NCI-H146 (cell line): Measurements from ENCODE around the gene RTN1.

Source experiments
- DNase-seq: peaks from one replicate; lab custom pipeline; 2025; lab: John Stamatoyannopoulos, UW

The RTN1 gene

GRCh38 chr14:59870277-59871165 lies at the start of gene RTN1:
Gene RTN1, minus strand, starts transcription at chr14:59870776. Its CDS starts 146 bp downstream, at chr14:59870630.
- DNase-seq = peak; percentile 57

GRCh38 chr14:59920378-59920683 lies 49.8 kb upstream of the RTN1 start:
- DNase-seq = no peak

GRCh38 chr14:59919570-59920377 lies 49.2 kb upstream of the RTN1 start, which contains the start of gene LRRC9:
Gene LRRC9, plus strand, starts transcription at chr14:59920144.
- peak; percentile 90 for DNase-seq

- peak; percentile 12 for DNase-seq
Measured at GRCh38 chr14:59918824-59919569, 48.4 kb upstream of the RTN1 start.

GRCh38 chr14:59913187-59913586 lies 42.6 kb upstream of the RTN1 start:
- no peak for DNase-seq

- DNase-seq = no peak
Measured at GRCh38 chr14:59912443-59912842, 41.9 kb upstream of the RTN1 start.

GRCh38 chr14:59905188-59905587 lies 34.6 kb upstream of the RTN1 start:
- DNase-seq = no peak

GRCh38 chr14:59904184-59904583 lies 33.6 kb upstream of the RTN1 start:
- no peak for DNase-seq

- DNase-seq = no peak
Measured at GRCh38 chr14:59900556-59900955, 30.0 kb upstream of the RTN1 start.

- DNase-seq = peak; percentile 46
Measured at GRCh38 chr14:59897757-59898383, 27.3 kb upstream of the RTN1 start.

GRCh38 chr14:59895721-59896120 lies 25.1 kb upstream of the RTN1 start:
- no peak for DNase-seq

- no peak for DNase-seq
Measured at GRCh38 chr14:59890676-59891075, 20.1 kb upstream of the RTN1 start.

GRCh38 chr14:59882957-59883356 lies 12.4 kb upstream of the RTN1 start:
- DNase-seq = no peak

GRCh38 chr14:59871166-59871495 lies 555 bp upstream of the RTN1 start:
- DNase-seq = no peak

- DNase-seq = peak; percentile 2
Measured at GRCh38 chr14:59869381-59870255, 958 bp downstream of the RTN1 start.

- DNase-seq = no peak
Measured at GRCh38 chr14:59868021-59868420, 2.6 kb downstream of the RTN1 start.

GRCh38 chr14:59863806-59864525 lies 6.6 kb downstream of the RTN1 start:
- no peak for DNase-seq

- DNase-seq = no peak
Measured at GRCh38 chr14:59857328-59857727, 13.2 kb downstream of the RTN1 start.

- DNase-seq = no peak
Measured at GRCh38 chr14:59852350-59852749, 18.2 kb downstream of the RTN1 start.

- DNase-seq = no peak
Measured at GRCh38 chr14:59850458-59850857, 20.1 kb downstream of the RTN1 start.
